ENCODE data around the gene CLDN10.

GRCh38 chr13:95552539-95553441 lies at the start of gene CLDN10:
- TF ChIP-seq CTCF (IDR thresholded peaks at IDR 0.05; ENCODE audit: low read depth, low read length) (no peak), EZH2phosphoT487 (IDR thresholded peaks at IDR 0.05; ENCODE audit: low read depth) (no peak)

Measured in OCI-LY3 (cell line).